KOPT-K1 (cell line): Measurements from ENCODE around the gene DESI1.
"Not testable (repeated sequence)": the region's sequence is repeated elsewhere in the genome, so short reads cannot be mapped to it uniquely, and the experiment has no call there.

Experiments used
- H3K27ac ChIP-seq: fragments of 200-600 bp; sonication (generic); 2 replicates; pipeline ENCODE4 v1.5.1; 2016; ENCODE audit warnings: antibody characterized with exemption, mild to moderate bottlenecking, low read depth, low read length; ENCODE audit not compliant: poor library complexity, severe bottlenecking
- H3K36me3 ChIP-seq: fragments of 200-600 bp; sonication (generic); 2 replicates; pipeline ENCODE4 v1.5.1; 2017; ENCODE audit warnings: antibody characterized with exemption, mild to moderate bottlenecking, low read length, moderate library complexity; ENCODE audit not compliant: insufficient read depth
- H3K9me3 ChIP-seq: fragments of 200-600 bp; sonication (generic); 2 replicates; pipeline ENCODE4 v1.5.1; 2017; ENCODE audit warnings: antibody characterized with exemption, low read length, mild to moderate bottlenecking; ENCODE audit not compliant: insufficient read depth, poor library complexity, severe bottlenecking

Gene DESI1

GRCh38 chr22:41612603-41613306 is 8.1 kb downstream of the DESI1 start:
- peaks cover 8% of the 10 kb centered on the region; the same call in 1 of the 2 replicates for H3K36me3 ChIP-seq
- H3K9me3 ChIP-seq: no peaks in the 10 kb centered on the region
- H3K27ac ChIP-seq: no peak overlapping the region

DNA sequence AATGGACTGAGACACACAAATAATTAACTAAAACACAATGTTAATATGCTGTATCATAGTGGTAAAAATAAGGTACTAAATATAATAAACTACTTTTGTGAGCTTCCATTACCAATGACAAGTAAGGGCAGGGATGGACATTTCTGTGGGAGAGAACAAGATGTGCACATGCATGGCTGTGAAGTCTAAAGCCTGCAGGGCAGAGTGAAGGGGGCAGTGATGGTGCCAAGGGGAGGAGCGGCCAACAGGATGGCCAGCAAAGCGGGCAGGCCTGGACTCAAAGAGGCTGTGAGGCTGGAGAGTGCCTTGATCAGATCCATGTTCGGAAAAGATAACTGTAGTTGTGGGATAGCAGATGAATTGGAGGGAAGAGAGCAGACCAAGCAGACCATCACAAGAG is 12.5 kb downstream of the DESI1 start:
- H3K27ac ChIP-seq: no peak overlapping the region

GRCh38 chr22:41603873-41604332 is 16.9 kb downstream of the DESI1 start:
- no peak overlapping the region for H3K27ac ChIP-seq
- peaks cover 66% of the 10 kb centered on the region for H3K36me3 ChIP-seq
- H3K9me3 ChIP-seq: no peaks in the 10 kb centered on the region

More for the DNA sequence above, 12.5 kb downstream of the DESI1 start:
- Histone ChIP-seq H3K36me3 (peaks cover 41% of the 10 kb centered on the region), H3K9me3 (no peaks in the 10 kb centered on the region)

DNA sequence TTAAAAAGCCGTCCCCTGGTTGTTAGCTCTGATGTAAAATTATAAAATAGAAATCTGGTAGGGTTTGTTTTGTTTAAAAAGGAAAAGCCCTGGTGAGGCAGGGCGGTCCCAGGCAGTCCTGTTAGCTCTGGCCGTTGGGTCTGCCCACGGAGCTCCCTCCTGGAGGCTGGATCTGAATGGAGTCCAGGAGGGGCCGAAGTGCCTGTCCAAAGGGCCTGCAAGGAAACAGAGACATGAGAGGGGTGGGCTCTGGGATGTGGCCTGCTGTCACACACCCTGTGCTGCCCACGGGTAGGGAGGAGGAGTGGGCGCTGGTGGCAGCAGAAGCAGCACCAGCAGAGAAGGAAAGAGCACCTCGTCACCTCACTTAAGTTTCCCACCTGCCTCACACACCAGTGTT is 19.9 kb downstream of the DESI1 start:
- no peak overlapping the region for H3K27ac ChIP-seq
- no peaks in the 10 kb centered on the region for H3K9me3 ChIP-seq
- H3K36me3 ChIP-seq: peaks cover 49% of the 10 kb centered on the region

DNA sequence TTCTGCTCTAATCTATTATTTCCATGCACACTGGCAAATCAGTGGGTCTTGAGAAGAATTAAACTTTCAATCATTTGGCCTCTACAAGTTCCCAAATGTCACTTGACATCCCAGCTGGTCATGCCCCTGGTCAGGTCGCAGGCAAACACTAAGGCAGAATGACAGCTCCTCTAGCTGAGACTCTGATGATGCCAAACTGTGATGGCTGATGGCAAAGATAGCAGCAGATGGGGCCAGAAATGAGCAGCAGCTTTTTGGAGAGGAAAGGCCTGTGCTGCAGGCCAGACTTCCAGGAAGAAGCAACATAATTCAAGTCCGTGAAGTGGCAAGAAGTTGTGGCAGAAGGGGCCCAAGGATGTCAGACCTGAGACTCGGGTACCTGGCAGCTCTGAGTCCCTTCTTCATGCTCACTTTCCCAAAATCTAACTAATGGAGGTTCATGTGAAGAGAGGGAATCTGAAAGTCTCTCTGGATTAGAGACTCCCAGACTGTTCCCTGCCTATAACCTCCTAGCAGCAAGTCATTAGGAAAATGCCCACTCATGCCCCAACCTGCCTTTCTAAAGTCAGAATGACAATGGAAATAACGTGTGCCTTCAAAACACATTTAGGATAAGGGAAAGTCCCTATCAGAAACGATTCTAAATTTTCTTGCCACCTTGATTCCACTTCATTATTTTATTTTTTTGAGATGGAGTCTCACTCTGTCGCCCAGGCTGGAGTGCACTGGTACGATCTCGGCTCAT is 21.8 kb downstream of the DESI1 start:
- H3K27ac ChIP-seq: no peak overlapping the region
- H3K36me3 ChIP-seq: peaks cover 34% of the 10 kb centered on the region

DNA sequence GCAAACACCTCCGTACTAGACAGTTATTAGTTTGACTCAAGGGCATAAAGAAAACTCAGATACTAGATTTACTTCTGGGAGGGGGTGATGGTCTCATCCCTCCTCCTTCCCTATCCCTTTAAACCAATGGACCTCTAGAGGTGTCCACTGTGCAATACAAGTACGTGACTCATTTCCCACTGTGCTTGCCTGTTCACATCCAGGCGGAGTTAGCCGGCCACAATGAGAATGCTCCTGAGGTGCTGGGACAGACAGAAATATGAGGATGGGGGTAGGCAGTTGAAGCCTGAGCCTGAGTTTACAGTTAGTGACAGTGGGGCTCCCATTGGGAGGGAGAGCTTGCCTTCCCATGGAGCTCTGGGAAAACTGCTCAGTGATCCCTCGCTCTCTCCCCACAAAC is 22.8 kb downstream of the DESI1 start:
- Histone ChIP-seq H3K27ac (no peak overlapping the region), H3K36me3 (peaks cover 31% of the 10 kb centered on the region), H3K9me3 (no peaks in the 10 kb centered on the region)

More for the DNA sequence above, 21.8 kb downstream of the DESI1 start:
- H3K9me3 ChIP-seq: no peaks in the 10 kb centered on the region

DNA sequence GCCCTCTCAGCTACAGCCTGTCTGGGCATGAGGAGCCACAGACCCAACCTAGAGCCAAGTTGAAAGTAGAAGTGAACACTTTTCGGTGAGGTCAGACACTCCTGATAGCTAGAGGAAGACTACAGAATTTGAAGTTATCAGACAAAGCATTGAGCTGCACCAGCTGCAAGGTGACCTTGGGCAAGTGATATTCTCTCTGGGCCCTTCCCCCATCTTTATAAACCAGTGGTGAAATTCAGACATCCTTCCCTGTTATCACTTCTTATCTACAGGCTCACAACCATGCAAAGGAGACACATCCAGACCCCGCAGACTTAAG is 23.2 kb downstream of the DESI1 start:
- no peaks in the 10 kb centered on the region for H3K9me3 ChIP-seq
- H3K27ac ChIP-seq: no peak overlapping the region
- H3K36me3 ChIP-seq: peaks cover 26% of the 10 kb centered on the region

- Histone ChIP-seq H3K36me3 (peaks cover 20% of the 10 kb centered on the region), H3K9me3 (no peaks in the 10 kb centered on the region), H3K27ac (no peak overlapping the region)
Measured at GRCh38 chr22:41596776-41597634, 23.8 kb downstream of the DESI1 start.

GRCh38 chr22:41595703-41596102 is 25.1 kb downstream of the DESI1 start:
- no peak overlapping the region for H3K27ac ChIP-seq
- H3K36me3 ChIP-seq: peaks cover 7% of the 10 kb centered on the region; the same call in 1 of the 2 replicates
- no peaks in the 10 kb centered on the region for H3K9me3 ChIP-seq

- H3K27ac ChIP-seq, H3K9me3 ChIP-seq, H3K36me3 ChIP-seq: not testable (repeated sequence)
Measured at GRCh38 chr22:41593336-41593960, 27.4 kb downstream of the DESI1 start.

- no peaks in the 10 kb centered on the region for H3K9me3 ChIP-seq
- peak within 1 kb of the TSS; percentile 77 for H3K27ac ChIP-seq
- H3K36me3 ChIP-seq: peaks cover 3% of the 10 kb centered on the region; the same call in 1 of the 2 replicates
Measured at GRCh38 chr22:41589391-41590241, 31.2 kb downstream of the DESI1 start, which contains the start of gene PMM1. Gene PMM1 (minus strand): TSS chr22:41589840. CDS start chr22:41589805, 35 bp downstream.

DNA sequence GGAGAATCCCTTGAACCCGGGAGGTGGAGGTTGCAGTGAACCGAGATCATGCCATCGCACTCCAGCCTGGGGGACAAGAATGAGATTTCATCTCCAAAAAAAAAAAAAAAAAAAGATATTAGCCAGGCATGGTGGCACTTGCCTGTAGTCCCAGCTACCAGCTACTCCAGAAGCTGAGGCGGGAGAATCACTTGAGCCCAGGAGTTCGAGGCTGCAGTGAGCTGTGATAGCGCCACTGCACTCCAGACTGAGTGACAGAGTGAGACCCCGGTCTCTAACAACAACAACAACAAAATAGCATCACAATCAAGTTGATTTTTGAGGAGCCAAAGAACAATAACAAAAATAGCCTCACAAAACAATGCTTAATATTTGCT is 33.5 kb downstream of the DESI1 start:
- no peak overlapping the region for H3K27ac ChIP-seq
- H3K36me3 ChIP-seq: peaks cover 25% of the 10 kb centered on the region; the same call in 1 of the 2 replicates
- no peaks in the 10 kb centered on the region for H3K9me3 ChIP-seq

- H3K27ac ChIP-seq: no peak overlapping the region
- H3K9me3 ChIP-seq: no peaks in the 10 kb centered on the region
Measured at GRCh38 chr22:41585898-41586297, 34.9 kb downstream of the DESI1 start.

DNA sequence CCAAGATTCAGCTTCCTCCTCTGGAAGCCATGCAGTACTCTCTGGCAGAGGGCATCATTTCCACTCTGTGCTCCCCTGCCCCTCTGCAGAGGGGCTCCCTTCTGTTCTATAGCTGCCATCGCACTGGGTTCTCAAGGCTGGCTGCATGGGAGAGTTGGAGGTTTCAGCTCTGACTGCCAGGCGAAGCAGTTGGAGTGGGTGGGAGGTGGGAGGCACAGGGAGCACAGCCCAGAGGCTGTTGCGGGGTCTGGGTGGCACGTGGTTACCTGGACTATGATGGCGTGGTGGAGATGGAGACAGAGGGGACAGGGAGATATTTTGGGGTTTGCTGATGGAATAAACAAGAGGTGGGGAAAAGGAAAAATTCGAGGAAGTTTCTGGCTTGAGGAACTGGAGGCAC is 36.0 kb downstream of the DESI1 start:
- Histone ChIP-seq H3K36me3 (peaks cover 35% of the 10 kb centered on the region; the same call in 1 of the 2 replicates), H3K9me3 (no peaks in the 10 kb centered on the region), H3K27ac (no peak overlapping the region)

More at GRCh38 chr22:41585898-41586297, 34.9 kb downstream of the DESI1 start:
- peaks cover 29% of the 10 kb centered on the region; the same call in 1 of the 2 replicates for H3K36me3 ChIP-seq
